ENCODE measurements around the gene SRBD1. TPM values are rescaled to one million over a fixed set of nuclear protein-coding genes. Genes with fewer than 3 reads are reported as not detected.

The SRBD1 gene
- total and polyA plus RNA-seq, 2 of the 8 experiments (the other 6 are each of a cell fraction or from before 2014, with no cell fraction given) = 4.6 to 20.0 TPM

DNA sequence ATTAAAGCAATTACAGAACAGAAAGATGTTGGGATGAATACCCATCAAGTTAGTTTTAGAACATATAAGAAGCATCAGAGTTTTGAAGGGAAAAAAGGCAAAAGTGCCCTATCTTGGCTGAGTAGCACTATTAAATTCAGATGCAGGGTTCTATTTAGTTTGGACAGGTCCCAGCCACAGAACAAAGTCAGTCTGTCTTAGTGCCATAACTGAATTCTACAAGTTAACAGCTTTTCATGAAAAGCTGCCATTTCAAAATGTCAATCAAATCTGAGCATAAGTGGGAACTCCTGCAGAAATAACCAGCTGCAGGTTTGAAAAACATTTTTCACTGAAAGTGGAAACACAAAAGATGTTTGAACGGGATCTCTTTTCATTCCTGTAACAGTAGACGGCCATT lies 160.4 kb downstream of the SRBD1 start:
- H3K18ac ChIP-seq (ENCODE audit: extremely low read depth, low read length) = no peak overlapping the region
- TF ChIP-seq CBX5 (IDR thresholded peaks at IDR 0.05; ENCODE audit: low read depth, low read length) = no peak
- TF ChIP-seq EP300 (IDR thresholded peaks at IDR 0.05; ENCODE audit: borderline replicate concordance in 1 of 2, low read depth in 2 of 2, low read length in 2 of 2) = no peak
- TF ChIP-seq SP2 (IDR thresholded peaks at IDR 0.05; ENCODE audit: low read length) = no peak
- no peak for TF ChIP-seq TAF1 (IDR thresholded peaks at IDR 0.05; ENCODE audit: low read depth, low read length)
- TF ChIP-seq GTF2F1 (IDR thresholded peaks at IDR 0.05; ENCODE audit: borderline replicate concordance, low read depth, low read length) = no peak
- no peak for TF ChIP-seq SUZ12 (IDR thresholded peaks at IDR 0.05; ENCODE audit: low read length)
- no peak for TF ChIP-seq CBX8 (IDR thresholded peaks at IDR 0.05; ENCODE audit: borderline replicate concordance, low read depth, low read length)
- no peak for TF ChIP-seq TCF12 (IDR thresholded peaks at IDR 0.05; ENCODE audit: low read depth, low read length)
- no peak for TF ChIP-seq JUN (IDR thresholded peaks at IDR 0.05; ENCODE audit: low read depth, low read length)
- no peak for TF ChIP-seq CTBP2 (IDR thresholded peaks at IDR 0.05; ENCODE audit: borderline replicate concordance, insufficient read depth, insufficient read length, low read length)
- no peak for TF ChIP-seq CHD2 (IDR thresholded peaks at IDR 0.05; ENCODE audit: low read length)
- no peak for TF ChIP-seq SIX5 (IDR thresholded peaks at IDR 0.05; ENCODE audit: low read depth, low read length)
- TF ChIP-seq NANOG (IDR thresholded peaks at IDR 0.05; ENCODE audit: insufficient read depth, low read depth, low read length, poor library complexity, severe bottlenecking) = no peak
- no peak for TF ChIP-seq GABPA (IDR thresholded peaks at IDR 0.05; ENCODE audit: borderline replicate concordance, insufficient read depth, low read length)
- TF ChIP-seq SAP30 (IDR thresholded peaks at IDR 0.05; ENCODE audit: insufficient read depth, insufficient replicate concordance, low read length) = no peak
- H4K20me1 ChIP-seq (replicated peaks in 1 of 2; ENCODE audit: control insufficient read depth in 1 of 2, insufficient read depth in 2 of 2, low read length in 2 of 2) = no peaks in the 10 kb centered on the region
- no peak overlapping the region for H2AFZ ChIP-seq (ENCODE audit: low read length)
- H2BK20ac ChIP-seq (ENCODE audit: low read length) = no peak overlapping the region
- 89% methylated on average over 2 of the region's 2 CpGs; no CpG with 5 or more reads in 1 of the 2 experiments for WGBS, 2 experiments (ENCODE audit: extremely low coverage in 1 of 2, insufficient coverage in 1 of 2, insufficient read length in 1 of 2, insufficient replicate concordance in 2 of 2, low coverage in 1 of 2, low lambda C conversion rate in 2 of 2, missing lambda C conversion rate in 1 of 2)
- no peak overlapping the region for H3K27ac ChIP-seq (ENCODE audit: low read depth, low read length)
- no peak overlapping the region for H3K23ac ChIP-seq (ENCODE audit: insufficient read length)
- no peak overlapping the region for H3K56ac ChIP-seq (replicated peaks; ENCODE audit: insufficient read length, low read depth, low read length)
- H3K14ac ChIP-seq (ENCODE audit: insufficient read length) = no peak overlapping the region
- H3K9ac ChIP-seq (replicated peaks in 1 of 4; ENCODE audit: extremely low read depth in 1 of 4, low read depth in 3 of 4, low read length in 3 of 4) = no peak overlapping the region
- H2BK15ac ChIP-seq (ENCODE audit: low read length) = no peak overlapping the region
- DNase-seq (ENCODE audit: low read depth in 1 of 2, low spot score in 2 of 2) (no peak), FAIRE-seq (no peak)
- H2AK5ac ChIP-seq (ENCODE audit: low read depth, low read length) = no peak overlapping the region
- no peaks in the 10 kb centered on the region for H3K36me3 ChIP-seq (ENCODE audit: control insufficient read depth in 2 of 4, insufficient read depth in 4 of 4, low read length in 3 of 4)
- no peak overlapping the region for H3K4me2 ChIP-seq (ENCODE audit: insufficient read depth in 1 of 2, low read depth in 2 of 2, low read length in 2 of 2)
- no peak overlapping the region for H4K8ac ChIP-seq (ENCODE audit: extremely low read depth, insufficient read depth, low read length)
- no peak overlapping the region for H2BK120ac ChIP-seq (replicated peaks; ENCODE audit: low read depth, low read length)
- no peak overlapping the region for H3K4me3 ChIP-seq (ENCODE audit: extremely low read depth in 1 of 4, insufficient read depth in 2 of 4, low read depth in 3 of 4, low read length in 4 of 4)
- H2BK5ac ChIP-seq (ENCODE audit: low read depth, low read length) = no peak overlapping the region
- no peak overlapping the region for H2BK12ac ChIP-seq (ENCODE audit: low read depth, low read length)
- CTCF ChIA-PET (ENCODE audit: partially characterized antibody) = no interaction called here
- no peak overlapping the region for H4K5ac ChIP-seq (ENCODE audit: insufficient read length, low read depth, low read length)
- POLR2A ChIA-PET (ENCODE audit: partially characterized antibody) = no interaction called here
- H3K4me1 ChIP-seq (replicated peaks in 1 of 4; ENCODE audit: control insufficient read depth in 3 of 4, insufficient read depth in 4 of 4, low read length in 3 of 4) = no peaks in the 10 kb centered on the region
- H4K91ac ChIP-seq (replicated peaks; ENCODE audit: insufficient read length, low read length) = no peak overlapping the region
- no peaks in the 10 kb centered on the region for H3K27me3 ChIP-seq (replicated peaks in 1 of 4; ENCODE audit: control insufficient read depth in 3 of 4, extremely low read depth in 1 of 4, insufficient read depth in 3 of 4, low read length in 3 of 4)
- H3K79me2 ChIP-seq (ENCODE audit: control insufficient read depth in 1 of 2, insufficient read depth in 2 of 2, low read length in 2 of 2) = no peaks in the 10 kb centered on the region
- H3K79me1 ChIP-seq (ENCODE audit: low read depth, low read length) = no peaks in the 10 kb centered on the region
- no peak overlapping the region for H3K4ac ChIP-seq (replicated peaks; ENCODE audit: insufficient read length, low read depth, low read length)
- H3K9me3 ChIP-seq (ENCODE audit: insufficient read depth in 2 of 2, low read depth in 1 of 2, low read length in 1 of 2) = no peaks in the 10 kb centered on the region
- H3K23me2 ChIP-seq (ENCODE audit: low read depth, low read length) = no peaks in the 10 kb centered on the region

Measured in H1 (cell line).